ENCODE data around the gene ECI1.

DNA sequence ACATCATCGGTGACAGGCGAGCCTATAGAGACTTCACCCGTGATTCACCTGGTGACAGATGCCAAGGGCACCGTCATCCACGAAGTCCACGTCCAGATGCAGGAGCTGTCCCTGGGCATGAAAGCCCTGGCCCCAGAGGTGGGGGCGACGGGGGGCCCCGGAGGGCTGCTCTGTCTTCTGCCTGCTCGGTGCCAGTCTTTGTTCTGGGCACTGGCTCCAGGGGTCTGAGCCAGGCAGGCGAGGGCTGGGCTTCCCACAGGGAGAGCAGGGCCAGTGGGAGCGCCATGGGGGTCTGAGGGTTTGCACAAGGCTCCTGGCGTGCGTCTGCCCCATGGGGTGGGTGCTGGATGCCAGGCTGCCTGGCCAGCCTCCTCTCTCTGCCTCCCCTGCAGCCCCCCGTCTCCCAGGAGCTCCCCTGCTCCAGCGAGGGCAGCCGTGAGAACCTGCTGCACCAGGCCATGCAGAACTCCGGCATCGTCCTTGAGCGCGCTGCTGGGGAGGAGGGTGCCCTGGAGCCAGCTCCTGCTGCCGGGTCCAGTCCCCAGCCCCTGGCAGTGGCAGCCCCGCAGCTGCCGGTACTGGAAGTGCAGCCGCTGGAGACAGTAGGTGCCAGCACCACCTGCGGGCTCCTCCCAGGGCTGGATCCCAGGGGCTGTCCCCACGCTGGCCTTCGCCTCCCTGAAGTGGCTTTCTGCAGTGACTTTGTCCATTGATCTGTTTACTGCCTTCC, 18.2 kb downstream of the ECI1 start:
- no peak for TF ChIP-seq POLR2A (IDR thresholded peaks at IDR 0.05)
- no peak for TF ChIP-seq CTCF (IDR thresholded peaks at IDR 0.05 in 4 of 5, conservative IDR thresholded peaks at IDR 0.05 in 1 of 5)

Measured in gastrocnemius medialis (tissue), 4 donors.